ENCODE measurements around the gene RLBP1. TPM values are rescaled to one million over a fixed set of nuclear protein-coding genes. Genes with fewer than 3 reads are reported as not detected.

RLBP1 gene
- not detected in 2 replicates for total RNA-seq

GRCh38 chr15:89221543-89221942 lies at the start of gene RLBP1:
Gene RLBP1, minus strand, starts transcription at chr15:89221579. Its CDS starts 2,604 bp downstream, at chr15:89218975.

GRCh38 chr15:89243691-89244573 lies 22.6 kb upstream of the RLBP1 start, which contains the start of gene FANCI:
Gene FANCI, plus strand, starts transcription at chr15:89243979. Its CDS starts 3,669 bp downstream, at chr15:89247648.

Other genes starting within 250 kb of the RLBP1 start
- 26.7 and 35.7 TPM in 2 replicates for gene ABHD2, start 133.1 kb downstream of the RLBP1 start, total RNA-seq
- gene FANCI, start 22.4 kb upstream of the RLBP1 start, total RNA-seq: 5.2 and 8.7 TPM in 2 replicates
- gene POLG, start 113.2 kb upstream of the RLBP1 start, total RNA-seq: 43.0 and 53.6 TPM in 2 replicates

All from smooth muscle cell of bladder (primary cell).